Testis (tissue), 3 donors: ENCODE measurements around the gene ZNF41. TPM values are rescaled to one million over a fixed set of nuclear protein-coding genes. Genes with fewer than 3 reads are reported as not detected.

Source experiments
- DNase-seq: peaks from one replicate; pipeline ENCODE4 v3.0.0-alpha.2; 2019
- H3K27ac ChIP-seq, 2 donors: fragments of 200-600 bp; sonication (generic); one replicate each; pipeline ENCODE4 v1.5.1; 2019
- H3K27me3 ChIP-seq: fragments of 200-600 bp; sonication (generic); one replicate; pipeline ENCODE4 v1.5.1; 2019
- H3K36me3 ChIP-seq: fragments of 200-600 bp; sonication (generic); one replicate; pipeline ENCODE4 v1.5.1; 2017; ENCODE audit warnings: low read depth; ENCODE audit errors: missing control alignments
- H3K4me1 ChIP-seq: fragments of 200-600 bp; sonication (generic); one replicate; pipeline ENCODE4 v1.5.1; 2019
- H3K4me3 ChIP-seq, 2 donors: fragments of 200-600 bp; sonication (generic); one replicate each; pipeline ENCODE4 v1.5.1; 2017 to 2019
- H3K9me3 ChIP-seq: fragments of 200-600 bp; sonication (generic); one replicate; pipeline ENCODE4 v1.5.1; 2017
- CTCF ChIP-seq, 3 experiments: fragments of 450-650 bp in 2 of 3; fragments of 200-600 bp in 1 of 3; sonication (generic) in 1 of 3; IDR thresholded peaks; one replicate each; pipeline ENCODE4 v1.5.1; 2016 to 2019; ENCODE audit warnings: antibody characterized with exemption in 3 of 3, mild to moderate bottlenecking in 2 of 3, moderate library complexity in 1 of 3
- POLR2A ChIP-seq: fragments of 450-650 bp; IDR thresholded peaks from one replicate; pipeline ENCODE4 v1.6.1; 2017; ENCODE audit warnings: antibody characterized with exemption, mild to moderate bottlenecking, moderate library complexity
- WGBS, 2 donors: methylation state at CpG; one replicate each; pipeline ENCODE4 v1.1.5; 2018; 5-methylcytosine and 5-hydroxymethylcytosine counted together
- intact Hi-C: fragments of 100-400 bp; cut with DNase I; formaldehyde crosslinking; loops from one replicate; pipeline ENCODE4 v1.15.1; 2023; ENCODE audit warnings: low total_unique reads
- polyA plus RNA-seq: library from polyadenylated mRNA; stranded (reverse); fragments of 350-450 nt; fragmentation: Illumina TruSeq; extraction: RNeasy Lipid Tissue Mini Kit (QIAGEN cat#74804); gene quantifications from one replicate; pipeline ENCODE4 v1.2.3, GENCODE V29; 2014; ENCODE audit warnings: low read depth, low replicate concordance; ENCODE audit not compliant: insufficient read depth
- total RNA-seq, 2 donors: library from RNA; depleted of rRNA; stranded (reverse); fragments of >200 nt; gene quantifications; one replicate each; pipeline ENCODE4 v1.2.3, GENCODE V29; 2016

The ZNF41 gene
- total and polyA plus RNA-seq, 3 donors from 2014 or later: 5.2 to 8.3 (median 8.1) TPM

- DNase-seq: no peak
- no peaks in the 10 kb centered on the region for H3K27me3 ChIP-seq
- no peak overlapping the region for H3K27ac ChIP-seq
- H3K9me3 ChIP-seq: no peaks in the 10 kb centered on the region
- 76 to 86% methylated on average over 2 of the region's 2 CpGs for WGBS, 2 donors
- intact Hi-C loops: no loop called here
- no peak overlapping the region for H3K4me3 ChIP-seq
- H3K36me3 ChIP-seq: no peaks in the 10 kb centered on the region
- TF ChIP-seq POLR2A (no peak), CTCF (IDR thresholded peaks at IDR 0.05) (no peak)
- no peaks in the 10 kb centered on the region for H3K4me1 ChIP-seq
These were observed 24.3 kb upstream of the ZNF41 start for GRCh38 chrX:47507153-47507867.

- Histone ChIP-seq H3K27me3 (no peaks in the 10 kb centered on the region), H3K27ac (no peak overlapping the region), H3K4me3 (no peak overlapping the region), H3K9me3 (no peaks in the 10 kb centered on the region), H3K4me1 (peaks cover 4% of the 10 kb centered on the region), H3K36me3 (no peaks in the 10 kb centered on the region)
- WGBS, 2 donors: 84 to 90% methylated on average over 4 to 5 of the region's 5 CpGs
- no peak for DNase-seq
- TF ChIP-seq CTCF (IDR thresholded peaks at IDR 0.05): no peak
- TF ChIP-seq POLR2A: no peak
- intact Hi-C loops: no loop called here
These were observed 20.1 kb upstream of the ZNF41 start for GRCh38 chrX:47503151-47503550.

- no peaks in the 10 kb centered on the region for H3K36me3 ChIP-seq
- TF ChIP-seq POLR2A: no peak
- no peak for TF ChIP-seq CTCF (IDR thresholded peaks at IDR 0.05)
- DNase-seq: no peak
- no peaks in the 10 kb centered on the region for H3K9me3 ChIP-seq
- H3K4me3 ChIP-seq: no peak overlapping the region
- 77 to 83% methylated on average over 6 to 7 of the region's 7 CpGs for WGBS, 2 donors
- peaks cover 4% of the 10 kb centered on the region for H3K4me1 ChIP-seq
- H3K27me3 ChIP-seq: no peaks in the 10 kb centered on the region
- no peak overlapping the region for H3K27ac ChIP-seq
- intact Hi-C loops: no loop called here
These were observed 19.5 kb upstream of the ZNF41 start for GRCh38 chrX:47502316-47503125.

GRCh38 chrX:47501226-47502074, 18.4 kb upstream of the ZNF41 start:
- no peak overlapping the region for H3K27ac ChIP-seq
- WGBS, 2 donors: 33 to 36% methylated on average over 7 of the region's 7 CpGs
- H3K27me3 ChIP-seq: no peaks in the 10 kb centered on the region
- no peak for TF ChIP-seq CTCF (IDR thresholded peaks at IDR 0.05)
- no peak for TF ChIP-seq POLR2A
- H3K9me3 ChIP-seq: no peaks in the 10 kb centered on the region
- peaks cover 4% of the 10 kb centered on the region for H3K4me1 ChIP-seq
- H3K36me3 ChIP-seq: no peaks in the 10 kb centered on the region
- intact Hi-C loops: no loop called here
- no peak for DNase-seq
- H3K4me3 ChIP-seq: no peak overlapping the region
